Small intestine (tissue), 7 donors: ENCODE measurements around the gene CDC123. TPM values are rescaled to one million over a fixed set of nuclear protein-coding genes. Genes with fewer than 3 reads are reported as not detected.
"Not testable (repeated sequence)": the region's sequence is repeated elsewhere in the genome, so short reads cannot be mapped to it uniquely, and the experiment has no call there.

Source experiments
- DNase-seq, 2 donors: peaks; one replicate each; pipeline versions ENCODE4 v3.0.0 to v3.0.0-alpha.2; 2013
- FAIRE-seq: peaks from 2 replicates; lab custom pipeline; 2012; peaks lifted over from hg19 to GRCh38; lab: Jason Lieb, UNC
- H3K27ac ChIP-seq, 3 donors: one replicate each; pipeline ENCODE4 v1.5.1; 2013; ENCODE audit warnings: low read length in 2 of 3, mild to moderate bottlenecking in 2 of 3, control low read depth in 1 of 3, inconsistent platforms in 1 of 3, low read depth in 1 of 3, moderate library complexity in 1 of 3
- H3K27me3 ChIP-seq, 3 donors: one replicate each; pipeline ENCODE4 v1.6.1; 2013; ENCODE audit warnings: low read length in 3 of 3, inconsistent platforms in 1 of 3; ENCODE audit not compliant: control insufficient read depth in 3 of 3, insufficient read depth in 3 of 3
- H3K36me3 ChIP-seq, 3 donors: one replicate each; pipeline ENCODE4 v1.6.1; 2013; ENCODE audit warnings: low read length in 3 of 3, inconsistent platforms in 1 of 3, low read depth in 1 of 3, mild to moderate bottlenecking in 1 of 3, moderate library complexity in 1 of 3; ENCODE audit not compliant: control insufficient read depth in 3 of 3, insufficient read depth in 2 of 3
- H3K4me1 ChIP-seq, 3 donors: one replicate each; pipeline ENCODE4 v1.6.1; 2013; ENCODE audit warnings: low read length in 2 of 3, inconsistent platforms in 1 of 3, low read depth in 1 of 3, mild to moderate bottlenecking in 1 of 3, moderate library complexity in 1 of 3; ENCODE audit not compliant: control insufficient read depth in 3 of 3, insufficient read depth in 2 of 3
- H3K4me3 ChIP-seq, 3 donors: one replicate each; pipeline ENCODE4 v1.5.1; 2013; ENCODE audit warnings: low read length in 3 of 3, control low read depth in 1 of 3, inconsistent platforms in 1 of 3, low read depth in 1 of 3, mild to moderate bottlenecking in 1 of 3, moderate library complexity in 1 of 3
- H3K9me3 ChIP-seq, 2 donors: one replicate each; pipeline ENCODE4 v1.6.1; 2013; ENCODE audit warnings: low read depth in 1 of 2, low read length in 1 of 2; ENCODE audit not compliant: control insufficient read depth in 2 of 2, insufficient read depth in 1 of 2
- WGBS, 3 donors: extraction: QIAGEN DNeasy Blood & Tissue Kit; methylation state at CpG; one replicate each; pipeline ENCODE4 v1.1.7; 2013; 5-methylcytosine and 5-hydroxymethylcytosine counted together
- polyA plus RNA-seq, 4 donors: library from polyadenylated mRNA; stranded (reverse) in 3 of 4; unstranded in 1 of 4; fragments of 200-250 nt in 3 of 4; fragments of 120-200 nt in 1 of 4; gene quantifications; one replicate each; pipeline versions ENCODE4 v1.2.1 to v1.2.3, GENCODE V29; 2013
- donor health status: healthy with polysubstance abuse.
- donor health status: control.
- donor health status: control.
- donor health status: Bipolar disorder and iron deficiency.
- donor health status: healthy.

Gene CDC123
- polyA plus RNA-seq, 4 donors: 40.0 to 66.2 (median 48.1) TPM

DNA sequence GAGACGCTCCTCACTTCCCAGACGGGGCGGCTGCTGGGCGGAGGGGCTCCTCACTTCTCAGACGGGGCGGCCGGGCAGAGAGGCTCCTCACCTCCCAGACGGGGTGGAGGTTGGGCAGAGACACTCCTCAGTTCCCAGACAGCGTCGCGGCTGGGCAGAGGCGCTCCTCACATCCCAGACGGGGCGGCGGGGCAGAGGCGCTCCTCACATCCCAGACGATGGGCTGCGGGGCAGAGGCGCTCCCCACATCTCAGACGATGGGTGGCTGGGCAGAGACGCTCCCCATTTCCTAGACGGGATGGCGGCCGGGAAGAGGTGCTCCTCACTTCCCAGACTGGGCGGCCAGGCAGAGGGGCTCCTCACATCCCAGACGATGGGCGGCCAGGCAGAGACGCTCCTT lies 30.4 kb downstream of the CDC123 start:
- H3K4me3 ChIP-seq, H3K27ac ChIP-seq, H3K9me3 ChIP-seq, H3K27me3 ChIP-seq, DNase-seq, FAIRE-seq, H3K4me1 ChIP-seq: not testable (repeated sequence)
- H3K36me3 ChIP-seq: peaks cover 0 to 50% (median 8%) of the 10 kb centered on the region in 3 donors
- 93 to 96% (median 96%) methylated on average over 19 to 28 of the region's 28 CpGs for WGBS, 3 donors

- Histone ChIP-seq H3K27me3 (no peaks in the 10 kb centered on the region), H3K4me3 (no peak overlapping the region), H3K9me3 (peaks cover 0 to 7% of the 10 kb centered on the region in 2 donors), H3K4me1 (no peaks in the 10 kb centered on the region), H3K36me3 (peaks cover 0 to 44% (median 7%) of the 10 kb centered on the region in 3 donors), H3K27ac (no peak overlapping the region)
- WGBS, 3 donors: 96 to 98% (median 98%) methylated on average over 11 of the region's 11 CpGs
- DNase-seq (no peak), FAIRE-seq (no peak)
These were observed 32.9 kb downstream of the CDC123 start for GRCh38 chr10:12228851-12229250.

- not testable (repeated sequence) for H3K9me3 ChIP-seq, H3K27ac ChIP-seq, FAIRE-seq, DNase-seq, H3K27me3 ChIP-seq, H3K4me1 ChIP-seq, H3K4me3 ChIP-seq
- 96 to 98% (median 97%) methylated on average over 5 of the region's 5 CpGs for WGBS, 3 donors
- peaks cover 3 to 40% (median 13%) of the 10 kb centered on the region in 3 donors for H3K36me3 ChIP-seq
These were observed 38.7 kb downstream of the CDC123 start for GRCh38 chr10:12234687-12235086.

DNA sequence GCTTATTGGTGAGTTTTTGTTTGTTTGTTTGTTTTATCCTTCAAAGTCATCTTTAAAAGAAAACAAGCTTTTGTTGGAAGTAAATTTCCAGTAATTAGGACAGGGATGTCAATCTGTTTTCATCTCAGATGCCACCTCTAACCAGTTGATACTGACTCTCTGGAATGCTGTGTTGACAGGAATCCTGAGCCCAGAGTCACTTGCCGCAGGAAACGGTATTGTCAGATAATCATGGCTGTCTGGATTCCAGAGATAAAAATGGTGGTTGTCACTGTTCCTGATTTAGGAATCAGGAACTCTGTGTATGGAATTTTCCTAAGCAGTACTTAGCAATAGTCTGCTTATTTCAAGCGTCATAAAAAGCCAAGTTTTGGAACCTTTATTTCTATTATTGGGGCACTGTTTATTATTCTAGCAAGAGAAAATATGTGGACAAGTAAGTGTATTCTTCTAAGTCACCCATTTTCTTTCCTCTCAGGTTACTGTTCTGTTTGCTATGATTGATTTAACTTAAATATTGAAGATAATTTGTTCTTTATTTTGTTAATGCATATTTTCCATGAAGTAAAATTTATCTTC lies 39.2 kb downstream of the CDC123 start:
- H3K36me3 ChIP-seq: peaks cover 3 to 37% (median 15%) of the 10 kb centered on the region in 3 donors
- FAIRE-seq (no peak), DNase-seq (no peak)
- no peak overlapping the region for H3K27ac ChIP-seq
- no peak overlapping the region for H3K4me3 ChIP-seq
- H3K4me1 ChIP-seq: no peaks in the 10 kb centered on the region
- H3K27me3 ChIP-seq: no peaks in the 10 kb centered on the region
- 76 to 90% (median 90%) methylated on average over 3 of the region's 3 CpGs for WGBS, 3 donors
- H3K9me3 ChIP-seq: no peaks in the 10 kb centered on the region

GRCh38 chr10:12235796-12236195 lies 39.8 kb downstream of the CDC123 start:
- H3K36me3 ChIP-seq: peaks cover 3 to 40% (median 16%) of the 10 kb centered on the region in 3 donors
- FAIRE-seq (no peak), DNase-seq (no peak)
- H3K4me1 ChIP-seq: peaks cover 0 to 2% (median 0%) of the 10 kb centered on the region in 3 donors
- no peak overlapping the region for H3K27ac ChIP-seq
- no peak overlapping the region for H3K4me3 ChIP-seq
- H3K9me3 ChIP-seq: no peaks in the 10 kb centered on the region
- no peaks in the 10 kb centered on the region for H3K27me3 ChIP-seq
- WGBS, 3 donors: 68 to 87% (median 85%) methylated on average over 4 of the region's 4 CpGs

DNA sequence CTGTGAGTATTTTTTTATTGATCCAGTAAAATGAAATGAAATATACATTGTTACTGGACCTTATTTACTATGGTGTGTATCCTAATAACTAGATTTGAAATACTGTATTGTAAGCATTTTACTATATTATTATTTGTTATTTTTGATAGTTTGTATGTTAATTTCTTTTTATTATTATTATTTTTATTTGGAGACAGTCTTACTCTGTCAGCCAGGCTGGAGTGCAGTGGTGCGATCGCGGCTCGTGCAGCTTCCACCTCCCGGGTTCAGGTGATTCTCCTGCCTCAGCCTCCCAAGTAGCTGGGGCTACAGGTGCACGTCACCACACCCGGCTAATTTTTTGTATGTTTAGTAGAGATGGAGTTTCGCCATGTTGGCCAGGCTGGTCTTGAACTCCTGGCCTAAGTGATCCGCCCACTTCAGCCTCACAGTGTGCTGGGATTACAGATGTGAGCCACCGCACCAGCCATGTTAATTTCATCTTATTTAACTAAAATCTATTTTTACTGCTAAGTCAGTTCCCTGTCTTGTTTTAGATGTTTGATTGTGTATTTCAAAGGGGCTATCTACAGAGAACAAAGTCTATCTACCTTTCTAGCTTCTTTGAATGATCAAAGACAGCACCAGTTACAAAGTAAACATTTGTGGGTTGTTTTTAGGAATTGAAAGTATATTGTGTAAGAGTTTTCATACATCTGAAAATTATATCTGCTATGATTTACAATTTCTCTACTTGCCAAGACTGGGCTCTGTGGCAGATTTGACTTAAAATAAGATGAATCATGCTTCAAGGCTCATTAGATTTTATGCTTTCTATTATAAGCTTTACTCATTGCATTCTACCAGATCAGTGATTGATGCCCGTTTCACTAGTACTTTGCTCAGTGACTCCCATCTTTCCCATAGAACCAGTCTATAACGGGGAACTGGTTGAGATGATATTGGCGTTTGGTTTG lies 41.6 kb downstream of the CDC123 start:
- WGBS, 3 donors: 93 to 96% (median 95%) methylated on average over 13 of the region's 13 CpGs
- FAIRE-seq (no peak), DNase-seq (no peak)
- no peaks in the 10 kb centered on the region for H3K27me3 ChIP-seq
- H3K4me1 ChIP-seq: peaks cover 0 to 3% (median 0%) of the 10 kb centered on the region in 3 donors
- no peak overlapping the region for H3K27ac ChIP-seq
- peaks cover 3 to 42% (median 13%) of the 10 kb centered on the region in 3 donors for H3K36me3 ChIP-seq
- H3K4me3 ChIP-seq: no peak overlapping the region
- H3K9me3 ChIP-seq: no peaks in the 10 kb centered on the region

DNA sequence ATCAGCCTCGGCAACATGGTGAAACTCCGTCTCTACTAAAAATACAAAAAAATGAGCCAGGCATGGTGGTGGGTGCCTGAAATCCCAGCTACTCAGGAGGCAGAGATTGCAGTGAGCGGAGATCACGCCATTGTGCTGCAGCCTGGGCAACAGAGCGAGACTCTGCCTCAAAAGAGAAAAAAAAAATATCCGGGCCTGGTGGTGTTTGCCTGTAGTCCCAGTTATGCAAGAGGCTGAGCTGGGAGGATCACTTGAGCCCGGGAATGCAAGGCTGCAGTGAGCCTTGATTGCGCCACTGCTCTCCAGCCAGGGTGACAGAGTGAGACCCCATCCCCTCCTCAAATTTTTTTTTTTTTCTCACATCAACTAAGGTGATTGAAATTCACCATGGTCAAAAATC lies 42.8 kb downstream of the CDC123 start:
- 94 to 96% (median 96%) methylated on average over 8 of the region's 8 CpGs for WGBS, 3 donors
- no peak overlapping the region for H3K27ac ChIP-seq
- no peaks in the 10 kb centered on the region for H3K9me3 ChIP-seq
- H3K36me3 ChIP-seq: peaks cover 3 to 47% (median 13%) of the 10 kb centered on the region in 3 donors
- peaks cover 0 to 3% (median 0%) of the 10 kb centered on the region in 3 donors for H3K4me1 ChIP-seq
- no peak for DNase-seq
- no peak overlapping the region for H3K4me3 ChIP-seq
- H3K27me3 ChIP-seq: no peaks in the 10 kb centered on the region
- no peak for FAIRE-seq

- Histone ChIP-seq H3K4me3 (no peak overlapping the region), H3K36me3 (peaks cover 11 to 67% (median 15%) of the 10 kb centered on the region in 3 donors), H3K27ac (no peak overlapping the region), H3K27me3 (no peaks in the 10 kb centered on the region), H3K9me3 (no peaks in the 10 kb centered on the region), H3K4me1 (peaks cover 0 to 3% (median 0%) of the 10 kb centered on the region in 3 donors)
- no peak for FAIRE-seq
- 67 to 84% (median 80%) methylated on average over 19 of the region's 19 CpGs for WGBS, 3 donors
- no peak for DNase-seq
These were observed 46.0 kb downstream of the CDC123 start for GRCh38 chr10:12241810-12242529.
